H9 (cell line): ENCODE data around the gene DPEP3. TPM values are rescaled to one million over a fixed set of nuclear protein-coding genes. Genes with fewer than 3 reads are reported as not detected.

Experiments used
- DNase-seq: peaks from one replicate; pipeline ENCODE4 v3.0.0-alpha.2; 2017
- H2AFZ ChIP-seq: one replicate; pipeline ENCODE4 v1.6.1; 2013; ENCODE audit warnings: mild to moderate bottlenecking, low read length, control low read depth, moderate library complexity
- H2AK5ac ChIP-seq: 2 replicates; pipeline ENCODE4 v1.6.1; 2013; ENCODE audit warnings: low read length, control low read depth, mixed read lengths; ENCODE audit not compliant: insufficient read length
- H2BK120ac ChIP-seq: one replicate; pipeline ENCODE4 v1.6.1; 2013; ENCODE audit warnings: low read depth, mild to moderate bottlenecking, low read length, control low read depth, inconsistent platforms; ENCODE audit not compliant: poor library complexity, severe bottlenecking
- H2BK12ac ChIP-seq: 2 replicates; pipeline ENCODE4 v1.6.1; 2013; ENCODE audit warnings: low read length, control low read depth, mixed read lengths, low read depth; ENCODE audit not compliant: insufficient read length
- H2BK15ac ChIP-seq: 2 replicates; pipeline ENCODE4 v1.6.1; 2013; ENCODE audit warnings: low read depth, low read length, control low read depth
- H2BK20ac ChIP-seq: one replicate; pipeline ENCODE4 v1.6.1; 2013; ENCODE audit warnings: low read depth, mild to moderate bottlenecking, low read length, control low read depth, inconsistent platforms; ENCODE audit not compliant: poor library complexity, severe bottlenecking
- H2BK5ac ChIP-seq: 2 replicates; pipeline ENCODE4 v1.6.1; 2013; ENCODE audit warnings: low read length, control low read depth, mixed read lengths; ENCODE audit not compliant: insufficient read length
- H3K14ac ChIP-seq: 2 replicates; pipeline ENCODE4 v1.6.1; 2013; ENCODE audit warnings: low read length, control low read depth; ENCODE audit not compliant: insufficient read depth
- H3K18ac ChIP-seq: 2 replicates; pipeline ENCODE4 v1.6.1; 2013; ENCODE audit warnings: low read depth, mild to moderate bottlenecking, mixed read lengths, low read length, control low read depth; ENCODE audit not compliant: insufficient read length
- H3K23ac ChIP-seq: 2 replicates; pipeline ENCODE4 v1.6.1; 2013; ENCODE audit warnings: low read length, control low read depth, mixed read lengths, low read depth; ENCODE audit not compliant: insufficient read length
- H3K23me2 ChIP-seq: 2 replicates; pipeline ENCODE4 v1.6.1; 2013; ENCODE audit warnings: low read depth, mild to moderate bottlenecking, mixed read lengths, low read length, control low read depth; ENCODE audit not compliant: insufficient read length, poor library complexity, severe bottlenecking
- H3K27ac ChIP-seq: 2 replicates; pipeline ENCODE4 v1.5.1; 2013; ENCODE audit warnings: low read length, control low read depth, mixed read lengths, low read depth; ENCODE audit not compliant: insufficient read length
- H3K27me3 ChIP-seq: 2 replicates; pipeline ENCODE4 v1.6.1; 2013; ENCODE audit warnings: low read length, control low read depth, inconsistent platforms; ENCODE audit not compliant: insufficient read depth
- H3K4ac ChIP-seq: 2 replicates; pipeline ENCODE4 v1.6.1; 2013; ENCODE audit warnings: low read depth, mild to moderate bottlenecking, control low read depth, inconsistent platforms, low read length, moderate library complexity
- H3K4me1 ChIP-seq: 2 replicates; pipeline ENCODE4 v1.6.1; 2013; ENCODE audit warnings: low read length, control low read depth, inconsistent platforms; ENCODE audit not compliant: insufficient read depth
- H3K4me2 ChIP-seq: 2 replicates; pipeline ENCODE4 v1.6.1; 2013; ENCODE audit warnings: low read length, control low read depth, mixed read lengths; ENCODE audit not compliant: insufficient read length, insufficient read depth
- H3K56ac ChIP-seq: 2 replicates; pipeline ENCODE4 v1.6.1; 2013; ENCODE audit warnings: low read depth, mild to moderate bottlenecking, mixed read lengths, low read length, control low read depth; ENCODE audit not compliant: insufficient read length
- H3K79me1 ChIP-seq: 2 replicates; pipeline ENCODE4 v1.6.1; 2013; ENCODE audit warnings: low read depth, mild to moderate bottlenecking, moderate library complexity, low read length, control low read depth, inconsistent platforms; ENCODE audit not compliant: insufficient read depth, poor library complexity, severe bottlenecking
- H3K79me2 ChIP-seq: 2 replicates; pipeline ENCODE4 v1.6.1; 2013; ENCODE audit warnings: low read length, control low read depth, inconsistent platforms; ENCODE audit not compliant: insufficient read depth
- H3K9ac ChIP-seq: 2 replicates; pipeline ENCODE4 v1.6.1; 2013; ENCODE audit warnings: low read length, control low read depth, mixed read lengths; ENCODE audit not compliant: insufficient read length; ENCODE audit errors: extremely low read depth
- H3K9me3 ChIP-seq: one replicate; pipeline ENCODE4 v1.6.1; 2013; ENCODE audit warnings: low read depth, low read length, inconsistent platforms; ENCODE audit not compliant: control insufficient read depth
- H3T11ph ChIP-seq: one replicate; pipeline ENCODE4 v1.6.1; 2013; ENCODE audit warnings: mild to moderate bottlenecking, low read length, control low read depth, inconsistent platforms
- H4K20me1 ChIP-seq: one replicate; pipeline ENCODE4 v1.6.1; 2013; ENCODE audit not compliant: control insufficient read depth, insufficient read length, insufficient read depth
- H4K5ac ChIP-seq: 2 replicates; pipeline ENCODE4 v1.6.1; 2013; ENCODE audit warnings: low read depth, mild to moderate bottlenecking, mixed read lengths, low read length, control low read depth; ENCODE audit not compliant: insufficient read length
- H4K8ac ChIP-seq: replicated peaks from 2 replicates; pipeline ENCODE4 v1.6.1; 2013; ENCODE audit warnings: low read length, control low read depth, mixed read lengths, low read depth; ENCODE audit not compliant: insufficient read length
- H4K91ac ChIP-seq: 2 replicates; pipeline ENCODE4 v1.6.1; 2013; ENCODE audit warnings: low read depth, mild to moderate bottlenecking, moderate library complexity, mixed read lengths, low read length, control low read depth; ENCODE audit not compliant: insufficient read length
- H3K27ac Mint-ChIP-seq, 3 experiments: 2 replicates in 2 of 3; 3 replicates in 1 of 3; pipeline ENCODE4 v1.8.0; 2020 to 2021; ENCODE audit warnings: mixed read lengths in 3 of 3, mild to moderate bottlenecking in 1 of 3, moderate library complexity in 1 of 3
- H3K27me3 Mint-ChIP-seq: 2 replicates; pipeline ENCODE4 v1.8.0; 2021; ENCODE audit warnings: low read depth, mild to moderate bottlenecking, moderate library complexity, mixed read lengths
- H3K36me3 Mint-ChIP-seq, 3 experiments: 2 replicates in 2 of 3; 3 replicates in 1 of 3; pipeline ENCODE4 v1.8.0; 2020 to 2021; ENCODE audit warnings: low read depth in 3 of 3, mixed read lengths in 3 of 3; ENCODE audit not compliant: insufficient read depth in 1 of 3
- H3K4me1 Mint-ChIP-seq, 2 experiments: 2 replicates each; pipeline ENCODE4 v1.8.0; 2020; ENCODE audit warnings: mixed read lengths in 2 of 2
- H3K4me3 Mint-ChIP-seq, 2 experiments: 2 replicates in 1 of 2; 3 replicates in 1 of 2; pipeline ENCODE4 v1.8.0; 2020 to 2021; ENCODE audit warnings: mild to moderate bottlenecking in 2 of 2, mixed read lengths in 2 of 2, moderate library complexity in 1 of 2
- H3K9me3 Mint-ChIP-seq, 2 experiments: 2 replicates in 1 of 2; 3 replicates in 1 of 2; pipeline ENCODE4 v1.8.0; 2020; ENCODE audit warnings: mild to moderate bottlenecking in 2 of 2, mixed read lengths in 2 of 2, moderate library complexity in 1 of 2
- CTCF ChIP-seq: fragments of 200-600 bp; sonication (generic); conservative IDR thresholded peaks from 3 replicates; pipeline ENCODE4 v1.8.0; 2021; ENCODE audit warnings: antibody characterized with exemption, mild to moderate bottlenecking
- whole genome bisulfite sequencing: extraction: QIAGEN DNeasy Blood & Tissue Kit; methylation state at CpG from one replicate; pipeline ENCODE4 v1.1.7; 2013; ENCODE audit warnings: missing lambda C conversion rate, low lambda C conversion rate, mixed read lengths; ENCODE audit not compliant: insufficient read length; ENCODE audit errors: extremely low coverage; 5-methylcytosine and 5-hydroxymethylcytosine counted together
- total RNA-seq: library from RNA; stranded (reverse); gene quantifications from 2 replicates; pipeline ENCODE4 v1.2.1, GENCODE V29; 2021

The DPEP3 gene
- total RNA-seq, 1 experiment from 2014 or later: 0.68 TPM

- Histone ChIP-seq H3K23ac (no peak overlapping the region), H3K79me1 (no peaks in the 10 kb centered on the region), H3K4me1 (no peaks in the 10 kb centered on the region), H3K4me2 (no peak overlapping the region), H3K56ac (no peak overlapping the region), H4K20me1 (no peaks in the 10 kb centered on the region), H3K9ac (no peak overlapping the region), H2BK120ac (no peak overlapping the region), H3K23me2 (no peaks in the 10 kb centered on the region), H3K9me3 (no peaks in the 10 kb centered on the region), H4K5ac (no peak overlapping the region), H3K4ac (no peak overlapping the region), H3K14ac (no peak overlapping the region), H3K27ac (no peak overlapping the region), H2AK5ac (no peak overlapping the region), H3K79me2 (no peaks in the 10 kb centered on the region), H2BK20ac (no peak overlapping the region), H2AFZ (no peak overlapping the region), H2BK15ac (no peak overlapping the region), H2BK12ac (no peak overlapping the region), H3T11ph (no peak overlapping the region), H3K27me3 (no peaks in the 10 kb centered on the region), H3K18ac (no peak overlapping the region), H4K91ac (no peak overlapping the region), H2BK5ac (no peak overlapping the region), H4K8ac (no peak overlapping the region)
- Mint-ChIP-seq H3K36me3 (peaks cover 7 to 28% (median 14%) of the 10 kb centered on the region in 3 experiments), H3K4me1 (peaks cover 4 to 8% of the 10 kb centered on the region in 2 experiments; a peak in 2 of 4 replicates), H3K4me3 (no peak overlapping the region), H3K27ac (no peak overlapping the region), H3K9me3 (no peaks in the 10 kb centered on the region), H3K27me3 (no peaks in the 10 kb centered on the region)
- no CpG with 5 or more reads among the region's 22 CpGs for WGBS
- DNase-seq: no peak
- no peak for TF ChIP-seq CTCF
Measured at GRCh38 chr16:67927131-67927941, 53.0 kb downstream of the DPEP3 start.
